Ovary (tissue), 9 donors: ENCODE results near the gene GRK5. TPM values are rescaled to one million over a fixed set of nuclear protein-coding genes. Genes with fewer than 3 reads are reported as not detected.

Experiments used
- DNase-seq, 5 donors: peaks; one replicate each; pipeline ENCODE4 v3.0.0-alpha.2; 2019 to 2020
- H3K27ac ChIP-seq, 2 donors: fragments of 200-600 bp; one replicate each; pipeline versions ENCODE4 v1.5.1 to v1.8.0; 2019 to 2022
- H3K27me3 ChIP-seq: fragments of 200-600 bp; one replicate; pipeline ENCODE4 v1.8.0; 2022
- H3K36me3 ChIP-seq: fragments of 200-600 bp; sonication (generic); one replicate; pipeline ENCODE4 v1.5.1; 2019
- H3K4me1 ChIP-seq: one replicate; pipeline ENCODE4 v1.8.1; 2013; ENCODE audit warnings: mild to moderate bottlenecking, moderate library complexity; ENCODE audit not compliant: insufficient read depth
- H3K4me3 ChIP-seq: fragments of 200-600 bp; sonication (generic); one replicate; pipeline ENCODE4 v1.5.1; 2017
- H3K9me3 ChIP-seq, 2 donors: fragments of 200-600 bp in 1 of 2; sonication (generic) in 1 of 2; one replicate each; pipeline versions ENCODE4 v1.5.1 to v1.8.1; 2013 to 2019; ENCODE audit warnings: mild to moderate bottlenecking in 1 of 2, moderate library complexity in 1 of 2
- CTCF ChIP-seq, 3 donors: fragments of 450-650 bp in 2 of 3; fragments of 200-600 bp in 1 of 3; IDR thresholded peaks; one replicate each; pipeline versions ENCODE4 v1.5.1 to v1.8.0; 2016 to 2022; ENCODE audit warnings: antibody characterized with exemption in 3 of 3, mild to moderate bottlenecking in 1 of 3
- EP300 ChIP-seq: sonication (generic); formaldehyde crosslinking; IDR thresholded peaks from one replicate; pipeline ENCODE4 v1.6.1; 2017; ENCODE audit warnings: antibody characterized with exemption
- POLR2A ChIP-seq: fragments of 450-650 bp; IDR thresholded peaks from one replicate; pipeline ENCODE4 v1.6.1; 2017; ENCODE audit warnings: antibody characterized with exemption, mild to moderate bottlenecking, moderate library complexity
- WGBS, 3 donors: extraction: QIAGEN DNeasy Blood & Tissue Kit in 1 of 3; methylation state at CpG; one replicate each; pipeline versions ENCODE4 v1.1.5 to v1.1.7; 2013 to 2017; 5-methylcytosine and 5-hydroxymethylcytosine counted together
- intact Hi-C, 4 donors: fragments of 100-400 bp; cut with DNase I; formaldehyde crosslinking; loops; one replicate each; pipeline versions ENCODE4 v1.11.0 to v1.15.1; 2022 to 2023
- polyA plus RNA-seq, 2 donors: library from polyadenylated mRNA; stranded (reverse); fragments of 200-250 nt in 1 of 2; fragments of 350-450 nt in 1 of 2; fragmentation: Illumina TruSeq in 1 of 2; extraction: RNeasy Lipid Tissue Mini Kit (QIAGEN cat#74804) in 1 of 2; gene quantifications; one replicate each; pipeline ENCODE4 v1.2.3, GENCODE V29; 2013 to 2014
- total RNA-seq, 7 donors: library from RNA; depleted of rRNA in 2 of 7; stranded (reverse); fragments of >200 nt in 2 of 7; fragmentation: NEBNext Ultra II Directional in 3 of 7; extraction: Animal tissue kit (Norgen Biotek cat#: 25700) in 3 of 7; gene quantifications; one replicate each; pipeline versions ENCODE4 v1.1.0 to v1.2.4, GENCODE V29; 2016 to 2023
- donor health status: DM: no; HTN: no; CAD: no; lungs with moderate emphysema.
- donor health status: DM: no; HTN: no; CAD: no.
- donor health status: Bipolar disorder and iron deficiency.
- donor health status: DM: yes; HTN: yes; CAD: no.
- donor health status: DM: no; HTN: no; CAD: no.
- donor health status: DM: yes; HTN: yes; CAD: no.

GRK5 gene
- total and polyA plus RNA-seq, 9 donors = 10.0 to 115 (median 38.2) TPM

GRCh38 chr10:119404719-119405519, 197.5 kb downstream of the GRK5 start:
- WGBS, 3 donors = 79 to 90% (median 85%) methylated on average over 13 of the region's 13 CpGs
- Histone ChIP-seq H3K27me3 (no peaks in the 10 kb centered on the region), H3K27ac (no peak overlapping the region), H3K36me3 (no peaks in the 10 kb centered on the region), H3K9me3 (no peaks in the 10 kb centered on the region), H3K4me1 (peaks cover 18% of the 10 kb centered on the region), H3K4me3 (no peak overlapping the region)
- TF ChIP-seq CTCF (IDR thresholded peaks at IDR 0.05) (no peak), POLR2A (no peak), EP300 (no peak)
- DNase-seq = no peak
- intact Hi-C loops = no loop called here

GRCh38 chr10:119405520-119405807, 198.1 kb downstream of the GRK5 start:
- Histone ChIP-seq H3K27me3 (no peaks in the 10 kb centered on the region), H3K27ac (no peak overlapping the region), H3K36me3 (no peaks in the 10 kb centered on the region), H3K4me1 (peaks cover 20% of the 10 kb centered on the region), H3K4me3 (no peak overlapping the region), H3K9me3 (no peaks in the 10 kb centered on the region)
- DNase-seq = no peak
- intact Hi-C loops = no loop called here
- WGBS, 3 donors = 86 to 87% (median 86%) methylated on average over 8 of the region's 8 CpGs
- TF ChIP-seq POLR2A (no peak), CTCF (IDR thresholded peaks at IDR 0.05) (no peak), EP300 (no peak)

DNA sequence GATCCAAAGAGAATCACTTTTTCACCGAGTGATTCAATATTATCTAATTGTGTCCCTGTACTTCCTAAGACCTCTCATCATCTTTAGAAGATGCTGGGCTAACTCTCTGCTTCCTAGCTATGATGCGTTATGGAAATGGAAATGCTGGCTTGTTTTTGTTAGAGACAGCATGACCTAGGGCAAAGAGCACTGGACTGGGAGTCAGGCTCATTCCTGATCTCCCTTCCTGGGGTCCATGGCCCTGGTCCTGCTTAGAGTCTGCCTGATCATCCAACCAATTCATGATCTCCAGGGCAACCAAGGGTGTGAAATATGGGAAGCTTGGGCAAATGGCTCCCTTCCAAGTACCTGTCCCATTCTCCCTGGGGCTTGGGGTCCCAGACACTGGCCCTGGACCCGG, 198.8 kb downstream of the GRK5 start:
- intact Hi-C loops = no loop called here
- WGBS, 3 donors = 94 to 97% (median 95%) methylated on average over 3 of the region's 3 CpGs
- no peak for TF ChIP-seq CTCF (IDR thresholded peaks at IDR 0.05)
- no peak for TF ChIP-seq POLR2A
- TF ChIP-seq EP300 = no peak
- Histone ChIP-seq H3K27me3 (no peaks in the 10 kb centered on the region), H3K9me3 (no peaks in the 10 kb centered on the region), H3K36me3 (no peaks in the 10 kb centered on the region), H3K4me1 (peaks cover 25% of the 10 kb centered on the region), H3K27ac (peak overlapping the region in 1 of 2 donors; percentile 16), H3K4me3 (no peak overlapping the region)
- DNase-seq = no peak

- TF ChIP-seq CTCF (IDR thresholded peaks at IDR 0.05) (no peak), POLR2A (no peak), EP300 (no peak)
- intact Hi-C loops = no loop called here
- peaks cover 20% of the 10 kb centered on the region for H3K4me1 ChIP-seq
- peak overlapping the region in 1 of 2 donors; percentile 16 for H3K27ac ChIP-seq
- no peak overlapping the region for H3K4me3 ChIP-seq
- no peaks in the 10 kb centered on the region for H3K27me3 ChIP-seq
- H3K36me3 ChIP-seq = no peaks in the 10 kb centered on the region
- no peak for DNase-seq
- no peaks in the 10 kb centered on the region for H3K9me3 ChIP-seq
- 92 to 95% (median 94%) methylated on average over 7 of the region's 7 CpGs for WGBS, 3 donors
Observed at GRCh38 chr10:119406601-119407253, 199.4 kb downstream of the GRK5 start.
